ENCODE measurements around the gene OGFRL1. TPM values are rescaled to one million over a fixed set of nuclear protein-coding genes. Genes with fewer than 3 reads are reported as not detected.

The OGFRL1 gene
- total and polyA plus RNA-seq, 9 of the 15 experiments (the other 6 are each of a cell fraction or from before 2014, with no cell fraction given): 0.01 to 0.07 (median 0.03) TPM

DNA sequence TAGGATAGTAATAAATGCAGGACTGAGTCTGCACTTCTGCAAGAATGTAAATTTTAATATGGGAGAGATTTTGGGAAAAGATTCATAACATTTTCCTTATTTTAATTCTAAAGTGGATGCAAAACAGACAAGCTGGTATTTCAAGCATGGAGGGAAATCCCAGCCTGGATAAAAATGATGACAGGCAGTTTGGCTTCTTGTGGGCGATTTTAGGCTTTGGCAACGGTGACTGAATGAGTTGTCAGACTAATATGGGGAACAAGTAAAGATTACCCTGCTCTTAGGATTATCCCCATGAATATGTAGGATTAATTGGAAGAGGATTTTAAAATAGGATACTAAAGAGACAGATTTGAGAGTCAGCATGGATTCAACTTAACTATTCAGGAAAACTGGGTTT, 21.0 kb downstream of the OGFRL1 start:
- Histone ChIP-seq H3K36me3 (ENCODE audit: control insufficient read depth, insufficient read depth, low read length) (no peaks in the 10 kb centered on the region), H3K4me3 (no peak overlapping the region), H2AFZ (ENCODE audit: low read depth, low read length) (no peak overlapping the region), H3K27me3 (ENCODE audit: control insufficient read depth in 2 of 2, insufficient read depth in 2 of 2, low read length in 2 of 2) (no peaks in the 10 kb centered on the region), H3K4me1 (replicated peaks in 1 of 2; ENCODE audit: control insufficient read depth in 2 of 2, insufficient read depth in 2 of 2, low read length in 2 of 2) (no peaks in the 10 kb centered on the region), H3K79me2 (ENCODE audit: control insufficient read depth, insufficient read depth, low read length) (no peaks in the 10 kb centered on the region), H3K27ac (ENCODE audit: extremely low read depth, low read depth, low read length) (no peak overlapping the region), H4K20me1 (replicated peaks; ENCODE audit: control insufficient read depth, insufficient read depth, low read length) (no peaks in the 10 kb centered on the region), H3K9me3 (replicated peaks; ENCODE audit: control insufficient read depth, insufficient read depth, low read depth, low read length) (no peaks in the 10 kb centered on the region), H3K9me1 (ENCODE audit: control insufficient read depth, insufficient read depth, low read length) (no peaks in the 10 kb centered on the region), H3K9ac (ENCODE audit: insufficient read depth in 1 of 2, low read depth in 2 of 2, low read length in 2 of 2) (no peak overlapping the region), H3K4me2 (ENCODE audit: insufficient read depth, low read length) (no peak overlapping the region)
- FAIRE-seq: no peak
- intact Hi-C loops (cut with micrococcal nuclease): no loop called here
- POLR2A ChIA-PET: no interaction called here
- no TSS peak for BruUV-seq (replicated peaks)
- ATAC-seq: no peak
- CTCF ChIA-PET (ENCODE audit: low intra/inter-chr PET ratio): no interaction called here
- no peak for TF ChIP-seq POLR2H (tag; IDR thresholded peaks at IDR 0.05; ENCODE audit: low read depth)
- TF ChIP-seq ZNF134 (CRISPR knock-in tag; conservative IDR thresholded peaks at IDR 0.05): no peak
- TF ChIP-seq ZSCAN32 (CRISPR knock-in tag; IDR thresholded peaks at IDR 0.05): no peak
- no peak for TF ChIP-seq HDAC2 (IDR thresholded peaks at IDR 0.05)
- TF ChIP-seq, protein P1, sequence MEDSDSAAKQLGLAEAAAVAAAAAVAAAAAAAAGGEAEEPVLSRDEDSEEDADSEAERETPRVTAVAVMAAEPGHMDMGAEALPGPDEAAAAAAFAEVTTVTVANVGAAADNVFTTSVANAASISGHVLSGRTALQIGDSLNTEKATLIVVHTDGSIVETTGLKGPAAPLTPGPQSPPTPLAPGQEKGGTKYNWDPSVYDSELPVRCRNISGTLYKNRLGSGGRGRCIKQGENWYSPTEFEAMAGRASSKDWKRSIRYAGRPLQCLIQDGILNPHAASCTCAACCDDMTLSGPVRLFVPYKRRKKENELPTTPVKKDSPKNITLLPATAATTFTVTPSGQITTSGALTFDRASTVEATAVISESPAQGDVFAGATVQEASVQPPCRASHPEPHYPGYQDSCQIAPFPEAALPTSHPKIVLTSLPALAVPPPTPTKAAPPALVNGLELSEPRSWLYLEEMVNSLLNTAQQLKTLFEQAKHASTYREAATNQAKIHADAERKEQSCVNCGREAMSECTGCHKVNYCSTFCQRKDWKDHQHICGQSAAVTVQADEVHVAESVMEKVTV (CRISPR knock-in tag; IDR thresholded peaks at IDR 0.05): no peak
- DNase-seq (ENCODE audit: extremely low read depth in 1 of 4, low spot score in 3 of 4): no peak
- WGBS (ENCODE audit: insufficient coverage, low coverage, missing lambda C conversion rate): 0% methylated on average over 2 of the region's 2 CpGs
- in situ Hi-C loops (cut with MboI): no loop called here

DNA sequence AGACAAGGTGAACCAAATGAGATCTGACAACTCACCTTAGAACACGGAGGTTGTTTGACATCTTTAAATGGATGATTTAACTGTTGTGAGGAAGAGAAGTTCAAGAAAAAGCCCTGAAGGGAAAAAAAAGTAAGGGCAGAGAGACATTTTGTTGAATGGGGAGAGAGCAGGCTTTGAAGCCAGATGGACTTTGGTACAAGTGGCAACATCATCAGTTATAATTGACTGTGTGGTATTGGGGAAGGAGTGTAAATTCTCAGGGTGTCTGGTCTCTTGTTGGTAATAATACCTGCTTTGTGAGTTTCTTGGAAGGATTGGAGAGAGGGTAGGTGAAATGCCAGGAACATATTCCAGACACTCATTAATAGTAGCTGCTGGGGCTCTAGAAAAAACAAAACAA, 21.6 kb downstream of the OGFRL1 start:
- CTCF ChIA-PET (ENCODE audit: low intra/inter-chr PET ratio): no interaction called here

More for the DNA sequence above, 21.6 kb downstream of the OGFRL1 start:
- Histone ChIP-seq H4K20me1 (replicated peaks; ENCODE audit: control insufficient read depth, insufficient read depth, low read length) (no peaks in the 10 kb centered on the region), H3K36me3 (ENCODE audit: control insufficient read depth, insufficient read depth, low read length) (no peaks in the 10 kb centered on the region), H3K9me3 (replicated peaks; ENCODE audit: control insufficient read depth, insufficient read depth, low read depth, low read length) (no peaks in the 10 kb centered on the region), H2AFZ (ENCODE audit: low read depth, low read length) (no peak overlapping the region), H3K4me2 (ENCODE audit: insufficient read depth, low read length) (no peak overlapping the region), H3K27ac (ENCODE audit: extremely low read depth, low read depth, low read length) (no peak overlapping the region), H3K27me3 (ENCODE audit: control insufficient read depth in 2 of 2, insufficient read depth in 2 of 2, low read length in 2 of 2) (no peaks in the 10 kb centered on the region), H3K9ac (ENCODE audit: insufficient read depth in 1 of 2, low read depth in 2 of 2, low read length in 2 of 2) (no peak overlapping the region), H3K79me2 (ENCODE audit: control insufficient read depth, insufficient read depth, low read length) (no peaks in the 10 kb centered on the region), H3K9me1 (ENCODE audit: control insufficient read depth, insufficient read depth, low read length) (no peaks in the 10 kb centered on the region), H3K4me3 (no peak overlapping the region), H3K4me1 (replicated peaks in 1 of 2; ENCODE audit: control insufficient read depth in 2 of 2, insufficient read depth in 2 of 2, low read length in 2 of 2) (no peaks in the 10 kb centered on the region)
- TF ChIP-seq ZEB2 (IDR thresholded peaks at IDR 0.05) (no peak), POLR2AphosphoS2 (IDR thresholded peaks at IDR 0.05; ENCODE audit: low read length) (no peak), NR1H2 (CRISPR knock-in tag; IDR thresholded peaks at IDR 0.05) (no peak), MAFG (tag; conservative IDR thresholded peaks at IDR 0.05) (no peak), KDM2B (CRISPR knock-in tag; IDR thresholded peaks at IDR 0.05) (no peak), SMAD1 (IDR thresholded peaks at IDR 0.05; ENCODE audit: low read depth, low read length, partially characterized antibody) (no peak)
- TF ChIP-seq, protein P2, sequence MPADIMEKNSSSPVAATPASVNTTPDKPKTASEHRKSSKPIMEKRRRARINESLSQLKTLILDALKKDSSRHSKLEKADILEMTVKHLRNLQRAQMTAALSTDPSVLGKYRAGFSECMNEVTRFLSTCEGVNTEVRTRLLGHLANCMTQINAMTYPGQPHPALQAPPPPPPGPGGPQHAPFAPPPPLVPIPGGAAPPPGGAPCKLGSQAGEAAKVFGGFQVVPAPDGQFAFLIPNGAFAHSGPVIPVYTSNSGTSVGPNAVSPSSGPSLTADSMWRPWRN (IDR thresholded peaks at IDR 0.05; ENCODE audit: low read depth): no peak
- intact Hi-C loops (cut with micrococcal nuclease) (no loop called here), in situ Hi-C loops (cut with MboI) (no loop called here)
- FAIRE-seq: no peak
- BruUV-seq (replicated peaks): no TSS peak
- no peak for ATAC-seq
- 0% methylated on average over 1 of the region's 1 CpG for WGBS (ENCODE audit: insufficient coverage, low coverage, missing lambda C conversion rate)
- POLR2A ChIA-PET: no interaction called here
- no peak for DNase-seq (ENCODE audit: extremely low read depth in 1 of 4, low spot score in 3 of 4)
